Nephron progenitor cell (in vitro differentiated cells): ENCODE measurements around the gene TBCB.

Experiments used
- DNase-seq: peaks from one replicate; pipeline ENCODE4 v3.0.0; 2021
- H3K27ac Mint-ChIP-seq: 2 replicates; pipeline ENCODE4 v1.8.0; 2021; ENCODE audit warnings: mild to moderate bottlenecking, moderate library complexity, mixed read lengths
- H3K27me3 Mint-ChIP-seq: 2 replicates; pipeline ENCODE4 v1.8.0; 2021; ENCODE audit warnings: mild to moderate bottlenecking, low read depth, mixed read lengths; ENCODE audit not compliant: poor library complexity
- H3K36me3 Mint-ChIP-seq: 2 replicates; pipeline ENCODE4 v1.8.0; 2021; ENCODE audit warnings: low read depth, mixed read lengths
- H3K4me1 Mint-ChIP-seq: 2 replicates; pipeline ENCODE4 v1.8.0; 2021; ENCODE audit warnings: mixed read lengths
- H3K4me3 Mint-ChIP-seq: 2 replicates; pipeline ENCODE4 v1.8.0; 2021; ENCODE audit warnings: mild to moderate bottlenecking, moderate library complexity, mixed read lengths
- H3K9me3 Mint-ChIP-seq: 2 replicates; pipeline ENCODE4 v1.8.0; 2021; ENCODE audit warnings: mild to moderate bottlenecking, moderate library complexity, mixed read lengths
- TF ChIP-seq, protein P1 (sequence below): fragments of 200-600 bp; sonication (generic); IDR thresholded peaks from 2 replicates; pipeline ENCODE4 v1.5.0; 2021; ENCODE audit warnings: antibody characterized with exemption

The TBCB gene

DNA sequence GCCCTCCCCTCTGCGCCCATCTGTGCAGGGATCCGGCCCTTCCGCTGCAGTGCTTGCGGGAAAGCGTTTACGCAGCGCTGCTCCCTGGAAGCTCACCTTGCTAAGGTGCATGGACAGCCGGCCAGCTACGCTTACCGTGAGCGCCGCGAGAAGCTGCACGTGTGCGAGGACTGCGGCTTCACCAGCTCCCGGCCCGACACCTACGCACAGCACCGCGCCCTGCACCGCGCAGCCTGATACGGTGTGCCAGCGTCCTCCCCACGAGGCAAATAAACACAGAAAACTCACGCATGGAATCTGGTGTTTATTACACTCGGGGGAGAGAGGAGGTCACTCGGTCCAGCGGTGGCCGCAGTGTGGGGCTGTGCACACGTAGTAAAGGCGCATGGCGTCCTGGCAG lies 1.8 kb upstream of the TBCB start:
- peaks cover 33% of the 10 kb centered on the region for H3K36me3 Mint-ChIP-seq
- DNase-seq: no peak
- peaks cover 16% of the 10 kb centered on the region for H3K27me3 Mint-ChIP-seq
- no peaks in the 10 kb centered on the region for H3K9me3 Mint-ChIP-seq
- peak overlapping the region; percentile 98 for H3K4me3 Mint-ChIP-seq
- H3K27ac Mint-ChIP-seq: no peak overlapping the region
- TF ChIP-seq, protein P1, sequence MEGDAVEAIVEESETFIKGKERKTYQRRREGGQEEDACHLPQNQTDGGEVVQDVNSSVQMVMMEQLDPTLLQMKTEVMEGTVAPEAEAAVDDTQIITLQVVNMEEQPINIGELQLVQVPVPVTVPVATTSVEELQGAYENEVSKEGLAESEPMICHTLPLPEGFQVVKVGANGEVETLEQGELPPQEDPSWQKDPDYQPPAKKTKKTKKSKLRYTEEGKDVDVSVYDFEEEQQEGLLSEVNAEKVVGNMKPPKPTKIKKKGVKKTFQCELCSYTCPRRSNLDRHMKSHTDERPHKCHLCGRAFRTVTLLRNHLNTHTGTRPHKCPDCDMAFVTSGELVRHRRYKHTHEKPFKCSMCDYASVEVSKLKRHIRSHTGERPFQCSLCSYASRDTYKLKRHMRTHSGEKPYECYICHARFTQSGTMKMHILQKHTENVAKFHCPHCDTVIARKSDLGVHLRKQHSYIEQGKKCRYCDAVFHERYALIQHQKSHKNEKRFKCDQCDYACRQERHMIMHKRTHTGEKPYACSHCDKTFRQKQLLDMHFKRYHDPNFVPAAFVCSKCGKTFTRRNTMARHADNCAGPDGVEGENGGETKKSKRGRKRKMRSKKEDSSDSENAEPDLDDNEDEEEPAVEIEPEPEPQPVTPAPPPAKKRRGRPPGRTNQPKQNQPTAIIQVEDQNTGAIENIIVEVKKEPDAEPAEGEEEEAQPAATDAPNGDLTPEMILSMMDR: no peak
- H3K4me1 Mint-ChIP-seq: peaks cover 42% of the 10 kb centered on the region

DNA sequence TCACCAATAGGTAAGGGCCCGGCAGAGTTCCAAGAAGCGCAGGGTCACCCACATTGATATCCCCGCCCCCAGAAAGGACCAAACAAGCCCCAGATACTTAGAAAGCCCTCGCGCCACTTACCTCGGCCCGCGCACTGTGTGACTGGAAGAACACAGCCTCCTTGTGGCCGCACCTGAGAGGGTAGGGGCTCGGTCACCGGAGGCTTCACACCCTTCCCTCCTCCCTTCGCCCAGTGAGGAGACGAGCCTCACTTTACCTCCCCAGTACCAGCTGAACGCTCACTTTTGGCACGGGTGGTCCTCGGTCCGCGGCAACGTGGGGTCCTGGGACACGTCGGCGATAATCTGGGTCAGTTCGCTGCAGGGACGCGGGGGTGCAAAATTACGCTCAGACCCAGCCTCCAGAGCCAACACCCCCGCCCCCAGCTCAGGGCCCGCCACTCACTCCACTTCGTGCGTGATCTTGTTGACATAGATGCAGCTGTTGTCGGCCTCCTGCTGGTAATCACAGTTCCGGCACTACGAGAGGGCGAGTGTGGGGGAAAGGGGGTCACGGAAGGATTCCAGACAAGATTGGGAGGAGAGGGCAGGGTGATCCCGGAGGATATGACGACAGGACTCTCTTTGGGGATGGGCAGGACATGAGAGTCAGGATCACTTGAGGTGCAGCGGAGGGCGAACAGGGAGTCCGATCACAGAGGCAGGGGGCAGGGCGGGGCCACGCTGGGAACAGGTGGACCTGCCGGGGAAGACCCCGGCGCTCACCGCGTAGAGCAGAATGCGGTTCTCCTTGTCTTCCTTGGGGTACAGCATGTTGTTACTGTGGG lies 1.2 kb upstream of the TBCB start:
- Mint-ChIP-seq H3K27me3 (peaks cover 16% of the 10 kb centered on the region), H3K36me3 (peaks cover 37% of the 10 kb centered on the region), H3K4me1 (peaks cover 42% of the 10 kb centered on the region), H3K4me3 (peak overlapping the region; percentile 98), H3K27ac (no peak overlapping the region), H3K9me3 (no peaks in the 10 kb centered on the region)
- TF ChIP-seq, protein P1: no peak
- peak; percentile 24 for DNase-seq

DNA sequence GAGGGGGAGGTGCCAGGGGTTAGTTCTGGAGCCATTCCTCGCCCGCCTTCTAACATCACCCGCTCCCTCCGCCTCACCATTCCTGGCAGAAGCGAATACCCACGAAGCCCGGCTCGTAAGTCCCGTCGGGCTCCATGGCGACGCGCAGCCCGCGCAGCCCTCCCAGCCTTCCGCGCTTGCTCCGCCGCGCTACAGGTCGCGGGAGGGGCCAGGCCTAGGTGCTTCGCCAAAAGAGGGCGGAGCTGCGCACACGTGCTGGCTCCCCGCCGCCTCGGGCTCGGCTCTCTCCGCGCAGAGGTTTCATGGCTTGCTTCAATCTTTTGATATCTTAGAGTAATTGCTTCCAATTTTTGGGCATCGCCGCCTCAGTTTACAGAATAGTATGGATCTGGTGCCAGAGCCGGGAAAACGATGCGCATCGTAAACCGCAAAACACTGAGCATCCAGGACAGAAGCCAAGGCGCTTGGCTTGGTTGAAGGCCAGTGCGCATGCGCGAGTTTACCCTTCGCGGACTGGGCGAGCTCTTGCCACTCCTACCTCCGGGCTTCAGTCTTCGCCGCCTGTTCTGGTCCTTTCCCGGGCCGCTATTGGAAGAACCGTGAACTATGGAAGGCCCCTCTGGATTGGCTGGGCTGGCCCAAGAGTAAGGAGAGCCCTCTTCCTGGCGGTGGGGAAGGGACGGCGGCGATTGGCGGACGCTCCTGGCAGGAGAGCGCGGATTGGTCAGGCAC lies 381 bp upstream of the TBCB start, which contains the start of gene POLR2I:
TSS of gene POLR2I (minus strand) at position 155 of the 732 bp plus-strand sequence. CDS start at position 136, 19 bp downstream.
- peak; percentile 99 for DNase-seq
- TF ChIP-seq, protein P1: no peak
- H3K36me3 Mint-ChIP-seq: peaks cover 39% of the 10 kb centered on the region
- peaks cover 16% of the 10 kb centered on the region for H3K27me3 Mint-ChIP-seq
- H3K4me1 Mint-ChIP-seq: peaks cover 45% of the 10 kb centered on the region
- no peaks in the 10 kb centered on the region for H3K9me3 Mint-ChIP-seq
- peak within 1 kb of the TSS; percentile 98 for H3K4me3 Mint-ChIP-seq
- peak within 1 kb of the TSS; percentile 96 for H3K27ac Mint-ChIP-seq

DNA sequence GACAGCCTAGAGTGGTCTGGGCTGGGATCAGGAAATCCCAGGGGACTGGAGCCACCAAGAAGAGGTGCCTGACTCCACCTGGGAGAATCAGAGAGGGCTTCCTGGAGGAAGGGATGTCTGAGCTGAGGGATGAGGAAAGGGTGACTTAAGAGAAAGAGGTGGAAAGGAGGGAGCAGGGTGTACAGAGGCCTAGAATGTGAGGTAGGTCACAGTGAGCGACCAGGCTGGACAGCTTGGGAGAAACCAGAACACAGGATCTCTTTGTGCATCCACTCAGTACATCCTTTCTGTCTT lies 1.0 kb downstream of the TBCB start:
- no peak for DNase-seq
- H3K27ac Mint-ChIP-seq: no peak overlapping the region
- peaks cover 43% of the 10 kb centered on the region for H3K36me3 Mint-ChIP-seq
- H3K9me3 Mint-ChIP-seq: no peaks in the 10 kb centered on the region
- peaks cover 14% of the 10 kb centered on the region for H3K27me3 Mint-ChIP-seq
- H3K4me3 Mint-ChIP-seq: peak overlapping the region; percentile 98
- peaks cover 49% of the 10 kb centered on the region for H3K4me1 Mint-ChIP-seq
- TF ChIP-seq, protein P1: no peak

DNA sequence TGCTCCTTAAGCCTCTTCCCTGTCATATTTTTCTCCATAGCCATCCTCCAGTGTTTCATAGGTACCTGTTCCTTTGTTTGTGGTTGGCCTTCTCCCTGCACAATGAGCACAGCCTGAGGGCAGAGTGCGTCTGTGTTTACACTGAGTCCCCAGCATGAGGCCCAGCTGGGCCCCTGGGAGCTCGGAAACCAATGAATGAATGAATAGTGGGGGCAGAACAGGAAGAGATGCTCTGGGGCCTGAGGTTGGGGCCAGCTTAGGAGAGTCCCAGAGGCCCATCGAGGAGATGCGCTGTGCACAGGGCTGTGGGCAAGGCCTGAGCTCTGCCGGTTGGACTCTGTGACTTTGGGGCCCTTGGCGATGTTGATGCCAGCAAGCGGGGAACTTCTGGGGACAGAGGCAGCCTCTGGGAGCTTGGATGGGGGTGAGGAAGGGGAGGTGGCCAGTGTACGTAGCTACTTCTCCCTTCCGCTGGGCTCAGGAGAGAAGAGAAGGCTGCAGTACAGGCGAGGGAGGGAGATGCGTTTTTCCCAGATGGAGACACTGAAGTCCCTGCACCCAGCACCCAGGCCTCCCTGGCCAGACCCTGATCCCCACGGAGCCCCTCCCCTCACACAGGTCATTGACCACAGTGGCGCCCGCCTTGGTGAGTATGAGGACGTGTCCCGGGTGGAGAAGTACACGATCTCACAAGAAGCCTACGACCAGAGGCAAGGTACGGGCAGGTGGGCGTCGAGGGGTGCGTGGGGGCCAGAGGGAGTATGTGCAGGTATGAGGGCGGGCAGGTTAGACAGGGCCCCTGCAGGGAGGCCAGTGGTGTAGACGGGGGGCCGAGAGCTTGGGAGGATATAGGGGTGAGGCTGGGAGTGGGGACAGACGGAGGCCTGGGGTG lies 5.1 kb downstream of the TBCB start:
- peaks cover 5% of the 10 kb centered on the region for H3K27me3 Mint-ChIP-seq
- TF ChIP-seq, protein P1: no peak
- H3K36me3 Mint-ChIP-seq: peaks cover 46% of the 10 kb centered on the region
- H3K27ac Mint-ChIP-seq: no peak overlapping the region
- no peak for DNase-seq
- no peak overlapping the region for H3K4me3 Mint-ChIP-seq
- peaks cover 25% of the 10 kb centered on the region for H3K4me1 Mint-ChIP-seq
- H3K9me3 Mint-ChIP-seq: no peaks in the 10 kb centered on the region
